Lower lobe of right lung (tissue), 2 donors: ENCODE data around the gene MAP3K7CL. TPM values are rescaled to one million over a fixed set of nuclear protein-coding genes. Genes with fewer than 3 reads are reported as not detected.

ENCODE experiments used
- ATAC-seq, 2 donors: fragments of 200-7000 bp; cut with Tn5 transposase; one replicate each; pipeline ENCODE4 v1.9.1; 2020 to 2022; ENCODE audit warnings: mild to moderate bottlenecking in 2 of 2, moderate library complexity in 2 of 2
- DNase-seq: peaks from one replicate; pipeline ENCODE4 v3.0.0-alpha.2; 2020
- H3K27ac ChIP-seq: fragments of 200-600 bp; one replicate; pipeline ENCODE4 v1.8.0; 2022
- H3K27me3 ChIP-seq: fragments of 200-600 bp; one replicate; pipeline ENCODE4 v1.8.0; 2022; ENCODE audit warnings: low read depth
- H3K36me3 ChIP-seq: fragments of 200-600 bp; one replicate; pipeline ENCODE4 v1.8.0; 2022; ENCODE audit warnings: mild to moderate bottlenecking
- H3K4me1 ChIP-seq: fragments of 200-600 bp; one replicate; pipeline ENCODE4 v1.8.0; 2022
- H3K4me3 ChIP-seq: fragments of 200-600 bp; one replicate; pipeline ENCODE4 v1.8.0; 2022; ENCODE audit warnings: mild to moderate bottlenecking
- H3K9me3 ChIP-seq: fragments of 200-600 bp; one replicate; pipeline ENCODE4 v1.8.0; 2022
- intact Hi-C: fragments of 100-400 bp; cut with DNase I; formaldehyde crosslinking; loops from one replicate; pipeline ENCODE4 v1.11.0; 2022
- total RNA-seq: library from RNA; stranded (reverse); fragmentation: NEBNext Ultra II Directional; extraction: Animal tissue kit (Norgen Biotek cat#: 25700); gene quantifications from one replicate; pipeline ENCODE4 v1.2.1, GENCODE V29; 2021
- TF ChIP-seq, protein P1 (sequence below): fragments of 200-600 bp; IDR thresholded peaks from one replicate; pipeline ENCODE4 v1.8.0; 2022; ENCODE audit warnings: antibody characterized with exemption, mild to moderate bottlenecking
- donor health status: DM: no; HTN: yes; CAD: no; lungs with severe emphysema.

The MAP3K7CL gene
- total RNA-seq, 1 donor from 2014 or later, result 8.3 TPM

DNA sequence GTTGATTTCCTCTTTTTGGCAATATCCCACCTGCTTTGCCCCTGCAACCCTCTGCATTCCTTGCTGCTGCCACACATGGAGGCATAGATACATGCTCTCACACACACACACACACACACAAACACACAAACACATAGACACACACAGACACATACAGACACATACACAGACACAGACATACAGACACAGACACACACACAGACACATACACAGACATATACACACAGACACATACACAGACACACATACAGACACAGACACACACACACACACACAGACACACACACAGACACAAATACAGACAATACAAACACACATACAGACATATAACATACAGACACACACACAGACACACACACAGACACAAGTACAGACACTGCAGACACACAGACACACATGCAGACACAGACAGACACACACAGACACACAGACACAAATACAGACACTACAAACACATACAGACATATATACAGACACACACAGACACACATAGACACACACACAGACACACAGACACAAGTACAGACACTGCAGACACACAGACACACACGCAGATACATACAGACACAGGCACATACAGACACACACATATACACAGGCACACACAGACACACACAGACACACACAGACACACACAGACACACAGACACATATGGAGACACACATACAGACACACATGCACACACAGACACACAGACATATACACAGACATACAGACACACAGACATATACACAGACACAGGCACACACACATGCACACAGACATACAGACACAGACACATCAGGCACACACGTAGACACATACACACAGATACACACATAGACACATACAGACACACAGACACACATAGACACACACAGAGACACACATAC lies 83.3 kb downstream of the MAP3K7CL start:
- Histone ChIP-seq H3K36me3 (no peaks in the 10 kb centered on the region), H3K4me1 (no peaks in the 10 kb centered on the region), H3K4me3 (no peak overlapping the region), H3K9me3 (no peaks in the 10 kb centered on the region), H3K27me3 (no peaks in the 10 kb centered on the region), H3K27ac (no peak overlapping the region)
- no peak for ATAC-seq
- intact Hi-C loops, result no loop called here
- DNase-seq, result no peak
- TF ChIP-seq, protein P1, sequence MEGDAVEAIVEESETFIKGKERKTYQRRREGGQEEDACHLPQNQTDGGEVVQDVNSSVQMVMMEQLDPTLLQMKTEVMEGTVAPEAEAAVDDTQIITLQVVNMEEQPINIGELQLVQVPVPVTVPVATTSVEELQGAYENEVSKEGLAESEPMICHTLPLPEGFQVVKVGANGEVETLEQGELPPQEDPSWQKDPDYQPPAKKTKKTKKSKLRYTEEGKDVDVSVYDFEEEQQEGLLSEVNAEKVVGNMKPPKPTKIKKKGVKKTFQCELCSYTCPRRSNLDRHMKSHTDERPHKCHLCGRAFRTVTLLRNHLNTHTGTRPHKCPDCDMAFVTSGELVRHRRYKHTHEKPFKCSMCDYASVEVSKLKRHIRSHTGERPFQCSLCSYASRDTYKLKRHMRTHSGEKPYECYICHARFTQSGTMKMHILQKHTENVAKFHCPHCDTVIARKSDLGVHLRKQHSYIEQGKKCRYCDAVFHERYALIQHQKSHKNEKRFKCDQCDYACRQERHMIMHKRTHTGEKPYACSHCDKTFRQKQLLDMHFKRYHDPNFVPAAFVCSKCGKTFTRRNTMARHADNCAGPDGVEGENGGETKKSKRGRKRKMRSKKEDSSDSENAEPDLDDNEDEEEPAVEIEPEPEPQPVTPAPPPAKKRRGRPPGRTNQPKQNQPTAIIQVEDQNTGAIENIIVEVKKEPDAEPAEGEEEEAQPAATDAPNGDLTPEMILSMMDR, result no peak

DNA sequence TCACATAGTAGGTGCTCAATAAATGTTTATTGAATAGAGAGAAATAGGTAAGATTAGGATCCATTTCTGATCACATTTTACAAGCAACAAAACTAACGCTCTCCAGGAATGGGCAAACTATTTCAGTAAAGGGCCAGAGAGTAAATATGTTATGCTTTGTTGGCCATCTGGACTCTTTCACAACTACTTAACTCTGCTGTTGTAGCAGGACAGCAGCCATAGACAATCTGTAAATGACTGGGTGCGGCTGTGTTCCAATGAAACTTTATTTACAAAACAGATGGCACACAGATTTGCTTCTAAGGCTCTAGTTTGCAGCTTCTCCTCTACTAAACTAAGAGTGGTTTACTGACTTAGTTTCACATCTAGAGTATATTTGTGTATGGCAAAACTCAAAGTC lies 85.3 kb downstream of the MAP3K7CL start:
- H3K27me3 ChIP-seq, result no peaks in the 10 kb centered on the region
- H3K4me1 ChIP-seq, result no peaks in the 10 kb centered on the region
- H3K9me3 ChIP-seq, result no peaks in the 10 kb centered on the region
- ATAC-seq (no peak), DNase-seq (no peak)
- TF ChIP-seq, protein P1, result no peak
- no peak overlapping the region for H3K27ac ChIP-seq
- no peaks in the 10 kb centered on the region for H3K36me3 ChIP-seq
- intact Hi-C loops, result no loop called here
- no peak overlapping the region for H3K4me3 ChIP-seq

DNA sequence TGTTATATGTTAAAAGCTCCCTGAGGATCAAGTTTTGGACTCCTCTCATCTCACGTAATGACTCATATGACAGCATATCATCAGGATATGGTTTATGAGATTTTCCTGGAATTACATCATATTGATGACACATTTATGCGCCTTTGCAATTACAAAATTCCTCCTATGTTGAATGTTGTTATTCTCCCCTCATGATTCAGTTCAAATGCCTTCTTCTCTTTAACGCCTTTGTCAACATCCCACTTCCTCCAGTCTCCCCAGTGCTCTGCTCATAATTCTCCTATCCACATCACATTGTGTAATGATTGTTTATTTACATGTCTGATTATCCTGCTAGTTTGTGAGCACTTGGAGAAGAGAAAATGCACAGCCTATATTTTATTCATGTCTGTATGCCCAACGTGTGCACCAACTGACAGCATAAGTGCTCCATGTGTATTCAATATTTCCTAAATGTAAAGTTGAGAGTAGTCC lies 87.4 kb downstream of the MAP3K7CL start:
- ATAC-seq (peak; percentile 73 to 75), DNase-seq (no peak)
- Histone ChIP-seq H3K27ac (no peak overlapping the region), H3K4me3 (no peak overlapping the region), H3K27me3 (no peaks in the 10 kb centered on the region), H3K36me3 (no peaks in the 10 kb centered on the region), H3K4me1 (no peaks in the 10 kb centered on the region), H3K9me3 (no peaks in the 10 kb centered on the region)
- intact Hi-C loops, result no loop called here
- TF ChIP-seq, protein P1, result no peak

DNA sequence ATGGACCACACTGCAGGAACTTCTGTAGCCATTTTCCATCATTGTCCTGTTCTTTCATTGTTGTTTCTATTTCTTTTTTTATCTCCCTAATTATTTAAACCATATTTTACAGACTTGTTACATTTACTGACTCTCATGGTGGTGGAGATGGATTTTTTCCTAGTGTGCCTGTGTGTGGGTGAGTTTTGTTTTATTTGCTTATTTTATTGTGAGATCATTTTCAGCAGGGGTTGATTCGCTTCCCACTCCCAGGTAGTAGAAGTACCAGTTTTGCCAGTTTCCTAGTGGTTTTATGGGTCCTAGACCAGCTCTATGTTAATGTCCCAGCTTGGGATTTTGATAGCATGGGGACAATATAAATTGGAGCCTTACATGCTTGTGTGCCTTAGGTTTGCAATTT lies 88.3 kb downstream of the MAP3K7CL start:
- TF ChIP-seq, protein P1, result no peak
- intact Hi-C loops, result no loop called here
- no peaks in the 10 kb centered on the region for H3K27me3 ChIP-seq
- no peak overlapping the region for H3K27ac ChIP-seq
- DNase-seq (no peak), ATAC-seq (no peak)
- H3K4me3 ChIP-seq, result no peak overlapping the region
- H3K36me3 ChIP-seq, result no peaks in the 10 kb centered on the region
- no peaks in the 10 kb centered on the region for H3K4me1 ChIP-seq
- no peaks in the 10 kb centered on the region for H3K9me3 ChIP-seq

DNA sequence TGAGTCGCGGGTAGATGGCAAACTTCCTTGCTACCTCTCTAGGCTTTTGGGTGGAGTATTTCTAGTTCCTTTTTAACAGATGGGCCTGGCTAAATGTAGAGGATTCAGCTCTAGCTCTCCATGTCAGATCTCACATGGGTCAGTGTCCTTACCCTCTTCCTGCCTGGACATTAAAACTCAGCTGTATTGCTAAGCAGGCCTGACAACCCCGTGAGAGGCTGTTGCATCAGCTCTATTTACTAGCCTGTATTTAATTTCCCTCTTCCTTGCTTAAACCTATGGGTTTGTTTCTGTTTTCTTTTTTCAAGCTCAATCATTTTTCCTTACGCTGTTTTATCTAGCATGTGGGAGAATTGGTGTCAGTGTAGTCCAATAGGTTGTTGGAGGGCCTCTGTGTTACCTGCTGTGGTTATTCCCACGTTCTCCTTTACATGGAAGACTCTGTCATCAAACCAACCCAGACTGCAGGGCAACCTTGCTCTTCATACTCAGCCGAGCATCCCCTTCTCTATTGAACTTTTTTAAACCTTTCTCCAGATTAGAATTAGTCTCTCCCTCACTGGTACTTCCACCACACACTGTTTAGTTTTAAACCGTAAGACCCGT lies 88.8 kb downstream of the MAP3K7CL start:
- no peaks in the 10 kb centered on the region for H3K4me1 ChIP-seq
- H3K27me3 ChIP-seq, result no peaks in the 10 kb centered on the region
- no peaks in the 10 kb centered on the region for H3K9me3 ChIP-seq
- no peak overlapping the region for H3K4me3 ChIP-seq
- no peak overlapping the region for H3K27ac ChIP-seq
- H3K36me3 ChIP-seq, result no peaks in the 10 kb centered on the region
- DNase-seq, result no peak
- TF ChIP-seq, protein P1, result no peak
- peak; percentile 65 to 76 for ATAC-seq
- intact Hi-C loops, result no loop called here
